ENCODE data around the gene ARIH2.

Gene ARIH2

GRCh38 chr3:49020330-49021212 lies 101.9 kb downstream of the ARIH2 start:
- no peak for DNase-seq (ENCODE audit: low read depth)
- peak overlapping the region; percentile 92 for H3K4me3 ChIP-seq (ENCODE audit: low read depth, low read length)
- TF ChIP-seq CTCF (IDR thresholded peaks at IDR 0.05; ENCODE audit: control insufficient read depth, extremely low read depth, insufficient read depth) = no peak

- DNase-seq (ENCODE audit: low read depth) = peak; percentile 92
Observed at GRCh38 chr3:49021213-49021812, 102.7 kb downstream of the ARIH2 start.

GRCh38 chr3:49021813-49022687 lies 103.4 kb downstream of the ARIH2 start, which contains the start of gene NDUFAF3:
NDUFAF3 (plus strand) TSS chr3:49022121; CDS start chr3:49022145, 24 bp downstream.
- peak; percentile 99 for TF ChIP-seq CTCF (IDR thresholded peaks at IDR 0.05; ENCODE audit: control insufficient read depth, extremely low read depth, insufficient read depth)
- peak within 1 kb of the TSS; percentile 92 for H3K4me3 ChIP-seq (ENCODE audit: low read depth, low read length)
- DNase-seq (ENCODE audit: low read depth) = peak; percentile 85

More at GRCh38 chr3:49021213-49021812, 102.7 kb downstream of the ARIH2 start:
- no peak for TF ChIP-seq CTCF (IDR thresholded peaks at IDR 0.05; ENCODE audit: control insufficient read depth, extremely low read depth, insufficient read depth)
- H3K4me3 ChIP-seq (ENCODE audit: low read depth, low read length) = peak overlapping the region; percentile 92

DNA sequence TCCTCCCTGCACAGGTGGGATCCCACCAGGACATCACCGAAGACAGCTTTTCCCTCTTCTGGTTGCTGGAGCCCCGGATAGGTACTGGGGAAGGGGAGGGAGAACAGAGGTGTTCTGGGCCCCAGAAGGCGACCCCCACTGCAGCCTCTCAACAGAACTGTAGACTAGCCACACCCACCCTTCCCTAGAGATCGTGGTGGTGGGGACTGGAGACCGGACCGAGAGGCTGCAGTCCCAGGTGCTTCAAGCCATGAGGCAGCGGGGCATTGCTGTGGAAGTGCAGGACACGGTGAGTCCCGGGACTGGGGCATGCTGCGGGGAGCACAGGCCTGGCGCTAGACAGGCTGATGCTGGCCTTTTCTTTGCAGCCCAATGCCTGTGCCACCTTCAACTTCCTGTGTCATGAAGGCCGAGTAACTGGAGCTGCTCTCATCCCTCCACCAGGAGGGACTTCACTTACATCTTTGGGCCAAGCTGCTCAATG lies 104.1 kb downstream of the ARIH2 start:
- no peak for DNase-seq (ENCODE audit: low read depth)
- H3K4me3 ChIP-seq (ENCODE audit: low read depth, low read length) = peak overlapping the region; percentile 92
- no peak for TF ChIP-seq CTCF (IDR thresholded peaks at IDR 0.05; ENCODE audit: control insufficient read depth, extremely low read depth, insufficient read depth)

DNA sequence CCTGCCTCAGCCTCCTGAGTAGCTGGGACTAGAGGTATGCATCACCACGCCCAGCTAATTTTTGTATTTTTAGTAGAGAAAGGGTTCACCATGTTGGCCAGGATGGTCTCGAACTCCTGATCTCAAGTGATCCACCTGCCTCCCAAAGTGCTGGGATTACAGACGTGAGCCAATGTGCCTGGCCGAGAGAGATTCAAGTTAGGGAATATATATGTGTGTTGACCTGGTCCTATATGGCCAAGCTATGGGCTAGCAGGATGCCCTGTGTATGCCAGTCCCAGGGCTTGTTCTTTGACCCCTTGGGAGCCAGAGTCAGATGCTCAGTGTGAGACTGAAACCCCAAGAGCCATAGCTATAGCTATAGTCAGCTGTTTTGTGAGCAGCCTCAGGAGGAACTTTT lies 105.1 kb downstream of the ARIH2 start:
- no peak for TF ChIP-seq CTCF (IDR thresholded peaks at IDR 0.05; ENCODE audit: control insufficient read depth, extremely low read depth, insufficient read depth)
- DNase-seq (ENCODE audit: low read depth) = no peak
- H3K4me3 ChIP-seq (ENCODE audit: low read depth, low read length) = no peak overlapping the region

DNA sequence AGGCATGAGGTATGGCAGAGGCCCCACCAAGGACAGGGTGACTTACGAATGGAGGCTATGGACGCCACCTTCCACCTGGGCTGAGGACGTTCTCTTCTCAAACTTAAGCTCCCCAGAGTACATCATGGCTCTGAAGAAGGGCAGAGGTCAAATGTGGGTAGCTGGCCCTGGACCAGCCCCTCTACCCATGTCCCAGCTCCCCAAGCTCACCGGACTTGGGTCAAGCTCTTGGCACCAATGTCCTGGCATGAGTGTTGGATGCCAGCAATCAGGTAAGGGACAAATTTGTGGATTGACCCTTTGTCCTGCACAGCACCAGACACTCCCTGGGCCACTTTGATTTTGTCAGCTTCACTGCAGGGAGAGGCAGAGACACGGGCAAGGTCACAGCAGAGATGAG lies 105.8 kb downstream of the ARIH2 start:
- no peak for TF ChIP-seq CTCF (IDR thresholded peaks at IDR 0.05; ENCODE audit: control insufficient read depth, extremely low read depth, insufficient read depth)
- DNase-seq (ENCODE audit: low read depth) = no peak
- H3K4me3 ChIP-seq (ENCODE audit: low read depth, low read length) = no peak overlapping the region
